Fibroblast of lung (primary cell): Measurements from ENCODE around the gene ACR. TPM values are rescaled to one million over a fixed set of nuclear protein-coding genes. Genes with fewer than 3 reads are reported as not detected.

ENCODE experiments used
- DNase-seq, 2 donors: peaks; one replicate each; pipeline versions ENCODE4 v3.0.0 to v3.0.0-alpha.2; 2010; ENCODE audit warnings: low read depth in 2 of 2
- H2AFZ ChIP-seq: 2 replicates; pipeline ENCODE4 v1.5.1; 2012; ENCODE audit warnings: low read length, control low read depth, inconsistent platforms
- H3K27ac ChIP-seq: 2 replicates; pipeline ENCODE4 v1.5.1; 2011; ENCODE audit warnings: low read length, control low read depth; ENCODE audit not compliant: insufficient read depth
- H3K27me3 ChIP-seq: 2 replicates; pipeline ENCODE4 v1.5.1; 2011; ENCODE audit warnings: mild to moderate bottlenecking, low read length; ENCODE audit not compliant: control insufficient read depth, insufficient read depth
- H3K36me3 ChIP-seq: 2 replicates; pipeline ENCODE4 v1.5.1; 2011; ENCODE audit warnings: low read length; ENCODE audit not compliant: control insufficient read depth, insufficient read depth
- H3K4me1 ChIP-seq: 2 replicates; pipeline ENCODE4 v1.5.1; 2011; ENCODE audit warnings: low read length; ENCODE audit not compliant: control insufficient read depth, insufficient read depth; ENCODE audit errors: extremely low read depth
- H3K4me2 ChIP-seq: 2 replicates; pipeline ENCODE4 v1.5.1; 2011; ENCODE audit warnings: low read length, control low read depth; ENCODE audit not compliant: insufficient read depth; ENCODE audit errors: extremely low read depth
- H3K4me3 ChIP-seq, 4 experiments: fragments of 200-600 bp in 1 of 4; sonication (generic) in 1 of 4; replicated peaks in 1 of 4; 2 replicates each; pipeline ENCODE4 v1.5.1; 2011 to 2016; ENCODE audit warnings: low read length in 4 of 4, low read depth in 3 of 4, mild to moderate bottlenecking in 3 of 4, control low read depth in 2 of 4, inconsistent platforms in 1 of 4, mixed read lengths in 1 of 4; ENCODE audit not compliant: insufficient read depth in 1 of 4; ENCODE audit errors: control extremely low read depth in 1 of 4
- H3K79me2 ChIP-seq: 2 replicates; pipeline ENCODE4 v1.5.1; 2012; ENCODE audit warnings: mild to moderate bottlenecking, low read length, inconsistent platforms; ENCODE audit not compliant: control insufficient read depth, insufficient read depth
- H3K9ac ChIP-seq: 2 replicates; pipeline ENCODE4 v1.5.1; 2011; ENCODE audit warnings: mild to moderate bottlenecking, low read length, control low read depth; ENCODE audit not compliant: insufficient read depth
- H3K9me3 ChIP-seq: 2 replicates; pipeline ENCODE4 v1.5.1; 2012; ENCODE audit warnings: low read depth, low read length; ENCODE audit not compliant: control insufficient read depth, insufficient read depth
- H4K20me1 ChIP-seq: 2 replicates; pipeline ENCODE4 v1.5.1; 2011; ENCODE audit warnings: low read length; ENCODE audit not compliant: control insufficient read depth, insufficient read depth; ENCODE audit errors: extremely low read depth
- EZH2 ChIP-seq: IDR thresholded peaks from 2 replicates; pipeline ENCODE4 v1.5.1; 2012; ENCODE audit warnings: low read length, control low read depth, mild to moderate bottlenecking; ENCODE audit errors: missing control alignments
- polyA plus RNA-seq, 2 donors: library from polyadenylated mRNA; depleted of rRNA in 1 of 2; stranded (reverse) in 1 of 2; unstranded in 1 of 2; fragments of >200 nt; gene quantifications; 2 replicates each; pipeline ENCODE4 v1.2.1, GENCODE V29; 2011 to 2012; ENCODE audit warnings: missing spikeins in 1 of 2
- total RNA-seq: library from RNA; depleted of rRNA; stranded (reverse); fragments of >200 nt; gene quantifications from 2 replicates; pipeline ENCODE4 v1.2.1, GENCODE V29; 2014
- TF ChIP-seq, protein P1 (sequence below), 2 donors: IDR thresholded peaks in 1 of 2; conservative IDR thresholded peaks in 1 of 2; 1 replicate in 1 of 2; 2 replicates in 1 of 2; pipeline ENCODE4 v1.5.1; 2011 to 2012; ENCODE audit warnings: low read length in 2 of 2, control low read depth in 1 of 2, inconsistent platforms in 1 of 2, low read depth in 1 of 2, mild to moderate bottlenecking in 1 of 2

Gene ACR
- total and polyA plus RNA-seq, 2 donors (not counting 1 experiment from before 2014, with no cell fraction given), result not detected

DNA sequence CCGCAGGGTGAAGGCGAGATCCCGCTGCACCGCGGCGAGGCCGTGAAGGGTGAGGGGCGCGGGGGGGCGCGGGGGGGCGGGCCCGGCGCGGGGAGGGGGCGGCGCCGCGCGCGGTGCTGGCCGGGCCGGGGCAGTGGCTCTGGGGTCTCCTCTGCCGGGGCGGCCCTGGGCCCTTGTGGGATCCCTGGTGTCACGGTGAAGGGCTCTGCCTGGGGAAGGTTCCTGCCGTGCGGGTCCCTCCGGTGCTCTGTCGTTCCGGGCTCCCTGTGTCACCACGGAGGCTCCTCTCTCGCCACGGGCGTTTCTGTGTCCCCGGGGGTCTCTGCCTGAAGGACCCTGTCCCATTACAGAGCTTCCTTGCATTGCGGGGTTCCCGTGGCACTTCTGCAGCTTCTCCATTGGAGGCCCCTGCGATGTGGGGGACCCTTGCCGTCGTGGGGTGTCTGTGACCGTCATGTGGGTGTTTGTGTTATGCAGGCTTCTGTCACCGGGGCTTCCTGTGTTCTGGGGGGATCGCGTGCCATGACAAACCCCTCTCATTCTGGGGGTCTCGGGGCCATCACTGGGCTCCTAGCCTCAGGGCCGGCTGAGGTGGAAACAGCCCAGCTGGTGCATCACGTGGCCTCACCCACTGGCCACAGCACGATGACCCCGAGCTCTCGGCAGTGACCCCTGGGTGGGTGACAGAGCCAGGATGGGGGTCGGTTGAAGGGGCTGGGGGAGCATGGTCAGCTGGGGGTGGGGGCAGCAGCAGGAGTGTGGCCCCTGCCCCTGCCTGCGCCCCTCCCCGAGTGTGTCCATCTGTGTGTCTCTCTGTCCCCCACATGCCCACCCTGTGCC lies 40.1 kb upstream of the ACR start:
- Histone ChIP-seq H2AFZ (no peak overlapping the region), H3K4me2 (peak overlapping the region; percentile 25), H3K4me1 (no peaks in the 10 kb centered on the region), H4K20me1 (no peaks in the 10 kb centered on the region), H3K79me2 (no peaks in the 10 kb centered on the region), H3K27ac (no peak overlapping the region), H3K9me3 (no peaks in the 10 kb centered on the region), H3K9ac (peak overlapping the region; percentile 23), H3K36me3 (no peaks in the 10 kb centered on the region), H3K4me3 (peak overlapping the region in 3 of 4 experiments; percentile 29 to 59 (median 52)), H3K27me3 (no peaks in the 10 kb centered on the region)
- no peak for DNase-seq
- TF ChIP-seq, protein P1, sequence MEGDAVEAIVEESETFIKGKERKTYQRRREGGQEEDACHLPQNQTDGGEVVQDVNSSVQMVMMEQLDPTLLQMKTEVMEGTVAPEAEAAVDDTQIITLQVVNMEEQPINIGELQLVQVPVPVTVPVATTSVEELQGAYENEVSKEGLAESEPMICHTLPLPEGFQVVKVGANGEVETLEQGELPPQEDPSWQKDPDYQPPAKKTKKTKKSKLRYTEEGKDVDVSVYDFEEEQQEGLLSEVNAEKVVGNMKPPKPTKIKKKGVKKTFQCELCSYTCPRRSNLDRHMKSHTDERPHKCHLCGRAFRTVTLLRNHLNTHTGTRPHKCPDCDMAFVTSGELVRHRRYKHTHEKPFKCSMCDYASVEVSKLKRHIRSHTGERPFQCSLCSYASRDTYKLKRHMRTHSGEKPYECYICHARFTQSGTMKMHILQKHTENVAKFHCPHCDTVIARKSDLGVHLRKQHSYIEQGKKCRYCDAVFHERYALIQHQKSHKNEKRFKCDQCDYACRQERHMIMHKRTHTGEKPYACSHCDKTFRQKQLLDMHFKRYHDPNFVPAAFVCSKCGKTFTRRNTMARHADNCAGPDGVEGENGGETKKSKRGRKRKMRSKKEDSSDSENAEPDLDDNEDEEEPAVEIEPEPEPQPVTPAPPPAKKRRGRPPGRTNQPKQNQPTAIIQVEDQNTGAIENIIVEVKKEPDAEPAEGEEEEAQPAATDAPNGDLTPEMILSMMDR (conservative IDR thresholded peaks at IDR 0.05 in 1 of 2, IDR thresholded peaks at IDR 0.05 in 1 of 2; ENCODE audit: low read depth in 1 of 2, low read length in 2 of 2), result no peak
- TF ChIP-seq EZH2, result peak; percentile 42

DNA sequence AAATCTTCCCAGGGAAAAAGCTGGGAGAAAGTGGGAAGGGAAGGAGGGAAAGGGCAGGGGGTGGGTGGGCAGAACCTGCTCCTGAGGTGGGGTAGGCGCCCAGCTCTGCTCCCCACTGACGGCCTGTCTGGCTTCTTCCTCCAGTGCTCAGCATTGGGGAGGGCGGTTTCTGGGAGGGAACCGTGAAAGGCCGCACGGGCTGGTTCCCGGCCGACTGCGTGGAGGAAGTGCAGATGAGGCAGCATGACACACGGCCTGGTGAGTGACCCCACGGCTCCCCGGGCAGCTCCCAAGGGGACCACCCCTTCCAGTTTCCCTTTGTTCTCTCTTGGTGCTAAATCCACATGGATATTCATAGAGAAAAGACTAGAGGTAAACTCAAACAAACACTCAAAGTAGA lies 39.5 kb upstream of the ACR start:
- Histone ChIP-seq H4K20me1 (no peaks in the 10 kb centered on the region), H3K4me1 (no peaks in the 10 kb centered on the region), H3K27ac (no peak overlapping the region), H3K9ac (no peak overlapping the region), H3K4me3 (no peak overlapping the region), H3K36me3 (no peaks in the 10 kb centered on the region), H3K9me3 (no peaks in the 10 kb centered on the region), H2AFZ (no peak overlapping the region), H3K79me2 (no peaks in the 10 kb centered on the region), H3K27me3 (no peaks in the 10 kb centered on the region), H3K4me2 (no peak overlapping the region)
- DNase-seq, result no peak
- TF ChIP-seq, protein P1 (conservative IDR thresholded peaks at IDR 0.05 in 1 of 2, IDR thresholded peaks at IDR 0.05 in 1 of 2; ENCODE audit: low read depth in 1 of 2, low read length in 2 of 2), result no peak

DNA sequence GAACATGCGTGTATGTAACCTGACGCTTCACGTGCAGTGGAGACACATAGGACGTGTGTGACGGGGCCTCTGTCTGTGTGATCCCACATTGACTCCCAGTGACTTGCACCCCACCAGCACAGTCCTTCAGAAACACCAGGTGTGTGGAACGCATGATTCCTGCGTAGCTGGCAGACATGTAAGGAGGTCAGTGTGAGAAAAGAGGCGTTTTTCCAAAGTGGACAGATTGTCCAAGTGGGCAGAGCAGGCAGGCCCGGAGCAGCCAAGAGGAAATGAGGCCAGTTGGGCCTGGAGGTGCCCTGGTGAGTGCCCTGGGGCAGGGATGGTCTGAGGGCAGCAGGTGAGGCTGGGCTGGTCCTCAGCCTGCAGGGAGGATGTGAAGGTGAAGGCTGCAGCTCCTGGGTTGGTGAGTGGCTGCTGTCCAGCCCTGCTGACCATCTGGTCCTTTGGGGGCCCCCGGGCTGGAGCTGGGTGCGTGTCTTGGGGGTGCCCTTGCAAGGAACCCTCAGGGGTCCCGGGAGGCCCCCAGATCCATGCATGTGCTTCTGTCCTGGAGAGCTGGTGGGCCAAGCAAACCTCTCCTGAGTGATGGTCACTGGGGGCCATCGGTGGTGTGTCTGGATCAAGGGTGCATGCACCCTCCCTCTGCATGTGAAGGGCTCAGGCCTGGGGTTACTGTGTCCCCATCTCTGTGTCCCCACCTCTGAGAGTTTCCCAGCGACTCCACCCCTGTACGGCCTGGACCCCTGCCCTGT lies 38.8 kb upstream of the ACR start:
- no peaks in the 10 kb centered on the region for H3K79me2 ChIP-seq
- TF ChIP-seq, protein P1 (conservative IDR thresholded peaks at IDR 0.05 in 1 of 2, IDR thresholded peaks at IDR 0.05 in 1 of 2; ENCODE audit: low read depth in 1 of 2, low read length in 2 of 2), result no peak
- no peak for TF ChIP-seq EZH2
- no peaks in the 10 kb centered on the region for H4K20me1 ChIP-seq
- no peak for DNase-seq
- H3K4me3 ChIP-seq, result no peak overlapping the region
- no peak overlapping the region for H2AFZ ChIP-seq
- H3K9me3 ChIP-seq, result no peaks in the 10 kb centered on the region
- no peaks in the 10 kb centered on the region for H3K36me3 ChIP-seq
- no peaks in the 10 kb centered on the region for H3K27me3 ChIP-seq
- no peak overlapping the region for H3K9ac ChIP-seq
- H3K4me1 ChIP-seq, result no peaks in the 10 kb centered on the region
- H3K27ac ChIP-seq, result no peak overlapping the region
- H3K4me2 ChIP-seq, result no peak overlapping the region
